ENCODE results near the gene JADE3. TPM values are rescaled to one million over a fixed set of nuclear protein-coding genes. Genes with fewer than 3 reads are reported as not detected.

The JADE3 gene
- total RNA-seq, 1 donor from 2014 or later: 6.3 TPM

DNA sequence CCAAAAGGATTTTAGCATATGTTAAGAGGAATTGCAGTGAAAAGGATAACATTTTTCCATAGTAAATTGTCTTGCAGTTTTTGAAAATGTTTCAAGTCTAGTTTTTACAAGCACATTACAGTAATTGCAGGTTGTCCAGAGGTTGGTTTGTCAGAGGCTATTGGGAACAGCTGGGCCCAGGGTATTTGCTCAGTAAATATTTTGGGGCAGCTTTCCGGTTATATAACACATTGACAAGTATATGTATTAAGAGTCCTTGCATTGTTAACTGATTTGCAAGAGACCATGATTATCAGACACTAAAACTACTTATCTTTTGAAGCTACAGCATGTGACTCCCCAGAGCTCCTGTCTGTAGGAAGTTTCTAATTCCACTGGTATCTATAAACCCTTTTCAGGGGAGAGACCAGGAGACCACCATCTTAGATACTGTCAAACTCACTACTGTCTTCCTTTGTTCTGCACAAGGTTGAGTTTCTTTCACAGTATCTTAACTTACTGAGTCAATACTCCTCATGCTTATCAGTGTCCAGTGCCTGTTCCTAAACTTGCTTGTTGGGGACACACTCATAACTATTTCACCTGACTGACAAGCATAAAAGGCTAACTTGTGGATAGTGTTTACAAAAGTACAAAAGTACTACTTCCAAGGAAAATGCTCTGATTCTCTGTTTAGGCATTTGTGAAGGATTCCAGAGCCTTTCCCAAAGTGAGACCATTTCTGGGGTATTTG is 147.1 kb downstream of the JADE3 start:
- no peak overlapping the region for H3K4me3 ChIP-seq
- intact Hi-C loops (cut with micrococcal nuclease): no loop called here
- TF ChIP-seq, protein P1, sequence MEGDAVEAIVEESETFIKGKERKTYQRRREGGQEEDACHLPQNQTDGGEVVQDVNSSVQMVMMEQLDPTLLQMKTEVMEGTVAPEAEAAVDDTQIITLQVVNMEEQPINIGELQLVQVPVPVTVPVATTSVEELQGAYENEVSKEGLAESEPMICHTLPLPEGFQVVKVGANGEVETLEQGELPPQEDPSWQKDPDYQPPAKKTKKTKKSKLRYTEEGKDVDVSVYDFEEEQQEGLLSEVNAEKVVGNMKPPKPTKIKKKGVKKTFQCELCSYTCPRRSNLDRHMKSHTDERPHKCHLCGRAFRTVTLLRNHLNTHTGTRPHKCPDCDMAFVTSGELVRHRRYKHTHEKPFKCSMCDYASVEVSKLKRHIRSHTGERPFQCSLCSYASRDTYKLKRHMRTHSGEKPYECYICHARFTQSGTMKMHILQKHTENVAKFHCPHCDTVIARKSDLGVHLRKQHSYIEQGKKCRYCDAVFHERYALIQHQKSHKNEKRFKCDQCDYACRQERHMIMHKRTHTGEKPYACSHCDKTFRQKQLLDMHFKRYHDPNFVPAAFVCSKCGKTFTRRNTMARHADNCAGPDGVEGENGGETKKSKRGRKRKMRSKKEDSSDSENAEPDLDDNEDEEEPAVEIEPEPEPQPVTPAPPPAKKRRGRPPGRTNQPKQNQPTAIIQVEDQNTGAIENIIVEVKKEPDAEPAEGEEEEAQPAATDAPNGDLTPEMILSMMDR (IDR thresholded peaks at IDR 0.05; ENCODE audit: borderline replicate concordance): no peak
- no peaks in the 10 kb centered on the region for H3K4me1 ChIP-seq
- no peaks in the 10 kb centered on the region for H3K36me3 ChIP-seq
- no peak overlapping the region for H3K27ac ChIP-seq (replicated peaks)
- no peak for DNase-seq
- no peaks in the 10 kb centered on the region for H3K27me3 ChIP-seq (ENCODE audit: low read depth)
- no peaks in the 10 kb centered on the region for H3K9me3 ChIP-seq (replicated peaks)

DNA sequence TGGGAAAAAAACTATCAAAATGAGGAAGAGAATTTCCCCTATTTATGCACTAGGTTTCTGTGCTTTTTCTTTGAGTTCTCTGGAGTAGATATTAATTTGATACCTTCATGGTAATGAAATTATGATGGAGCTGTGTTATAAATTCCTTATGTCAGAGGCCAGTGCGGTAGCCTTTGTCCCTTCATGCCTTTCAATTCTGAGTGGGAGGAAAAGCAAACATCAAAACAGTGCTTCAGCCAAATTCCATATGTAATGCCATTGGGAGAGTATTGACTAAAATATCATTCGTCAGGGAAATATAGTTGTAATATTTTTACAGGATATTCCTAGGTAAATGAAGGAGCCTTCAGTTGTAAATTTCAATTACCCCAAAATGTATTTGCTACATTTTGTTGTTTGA is 148.5 kb downstream of the JADE3 start:
- H3K9me3 ChIP-seq (replicated peaks): no peaks in the 10 kb centered on the region
- DNase-seq: no peak
- H3K27ac ChIP-seq (replicated peaks): no peak overlapping the region
- H3K4me3 ChIP-seq: no peak overlapping the region
- no peaks in the 10 kb centered on the region for H3K4me1 ChIP-seq
- intact Hi-C loops (cut with micrococcal nuclease): no loop called here
- H3K36me3 ChIP-seq: no peaks in the 10 kb centered on the region
- TF ChIP-seq, protein P1 (IDR thresholded peaks at IDR 0.05; ENCODE audit: borderline replicate concordance): no peak
- H3K27me3 ChIP-seq (ENCODE audit: low read depth): no peaks in the 10 kb centered on the region

DNA sequence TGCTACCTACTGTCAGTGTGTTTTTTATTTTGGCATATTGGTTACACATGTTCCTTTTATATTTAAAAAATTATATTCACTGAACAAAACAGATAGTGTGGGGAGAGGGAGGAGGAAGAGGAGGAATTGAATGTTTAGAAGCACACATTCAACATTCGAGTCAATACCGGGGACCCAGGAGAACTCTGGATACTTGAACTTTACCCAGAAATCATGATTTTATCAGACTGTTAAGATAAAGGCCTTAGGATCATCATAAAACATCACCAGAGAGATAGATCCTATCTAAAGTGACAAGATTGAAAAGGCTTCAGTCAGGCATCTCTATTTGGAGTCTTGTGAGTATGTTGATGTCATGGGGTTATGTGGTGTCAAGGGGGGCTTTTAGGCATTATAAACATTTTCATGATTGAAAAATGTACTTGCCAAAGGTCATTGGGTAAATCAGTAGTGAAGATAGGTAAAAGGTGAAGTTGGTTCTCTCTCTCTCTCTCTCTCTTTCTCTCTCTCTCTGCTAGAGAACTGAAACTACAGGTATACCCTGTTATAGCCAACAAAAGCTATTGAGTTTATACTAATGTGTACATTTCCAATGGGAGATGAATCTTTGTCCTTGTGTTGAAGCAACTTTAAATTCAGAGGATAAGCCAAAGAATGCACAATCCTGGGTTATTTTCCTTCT is 149.2 kb downstream of the JADE3 start:
- Histone ChIP-seq H3K9me3 (replicated peaks) (no peaks in the 10 kb centered on the region), H3K27me3 (ENCODE audit: low read depth) (no peaks in the 10 kb centered on the region), H3K4me1 (no peaks in the 10 kb centered on the region), H3K36me3 (no peaks in the 10 kb centered on the region), H3K4me3 (no peak overlapping the region), H3K27ac (replicated peaks) (no peak overlapping the region)
- TF ChIP-seq, protein P1 (IDR thresholded peaks at IDR 0.05; ENCODE audit: borderline replicate concordance): no peak
- intact Hi-C loops (cut with micrococcal nuclease): no loop called here
- no peak for DNase-seq

DNA sequence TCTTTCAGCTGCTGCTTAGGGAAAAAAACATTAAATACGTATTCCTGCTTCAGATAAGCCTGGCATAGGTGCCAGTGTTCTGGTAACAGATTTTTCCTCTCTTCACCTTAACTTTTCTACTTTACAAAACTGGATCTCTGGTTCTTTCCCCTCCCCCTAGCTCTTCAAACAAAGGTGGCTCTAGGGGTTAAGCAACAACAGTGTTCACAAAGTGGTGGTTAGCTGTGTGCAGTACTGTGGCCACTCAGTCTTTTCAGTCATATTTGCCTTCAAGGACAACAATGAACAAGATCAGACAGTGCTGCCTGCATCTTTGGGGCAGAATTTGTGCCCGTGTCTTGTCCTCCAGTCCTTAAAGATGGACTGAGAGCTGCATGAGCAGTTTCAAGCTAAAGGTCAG is 151.0 kb downstream of the JADE3 start:
- Histone ChIP-seq H3K4me3 (no peak overlapping the region), H3K27ac (replicated peaks) (no peak overlapping the region), H3K4me1 (no peaks in the 10 kb centered on the region), H3K27me3 (ENCODE audit: low read depth) (no peaks in the 10 kb centered on the region), H3K36me3 (no peaks in the 10 kb centered on the region), H3K9me3 (replicated peaks) (no peaks in the 10 kb centered on the region)
- DNase-seq: no peak
- TF ChIP-seq, protein P1 (IDR thresholded peaks at IDR 0.05; ENCODE audit: borderline replicate concordance): no peak
- intact Hi-C loops (cut with micrococcal nuclease): no loop called here

DNA sequence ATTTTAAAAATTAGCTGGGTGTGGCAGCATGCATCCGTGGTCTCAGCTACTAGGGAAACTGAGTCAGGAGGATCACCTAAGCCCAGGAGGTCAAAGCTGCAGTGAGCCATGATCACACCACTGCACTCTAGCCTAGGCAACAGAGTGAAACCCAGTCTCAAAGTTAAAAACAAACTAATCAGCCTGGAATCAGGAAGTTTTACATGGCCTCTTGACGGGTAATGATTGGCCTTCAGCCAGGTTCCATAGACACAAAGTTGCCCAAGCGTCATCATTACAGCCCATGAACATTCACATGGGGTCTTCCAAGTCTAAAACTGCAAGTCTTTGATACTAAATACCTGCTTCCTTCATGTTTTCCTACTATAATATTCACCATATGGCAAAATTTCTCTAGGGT is 156.0 kb downstream of the JADE3 start:
- Histone ChIP-seq H3K4me3 (no peak overlapping the region), H3K9me3 (replicated peaks) (no peaks in the 10 kb centered on the region), H3K36me3 (no peaks in the 10 kb centered on the region), H3K27me3 (ENCODE audit: low read depth) (no peaks in the 10 kb centered on the region), H3K4me1 (no peaks in the 10 kb centered on the region), H3K27ac (replicated peaks) (no peak overlapping the region)
- DNase-seq: no peak
- intact Hi-C loops (cut with micrococcal nuclease): no loop called here
- TF ChIP-seq, protein P1 (IDR thresholded peaks at IDR 0.05; ENCODE audit: borderline replicate concordance): no peak

Data from left ventricle myocardium inferior (tissue), 1 donor.